Left colon (tissue), 2 donors: Measurements from ENCODE around the gene FASTK. TPM values are rescaled to one million over a fixed set of nuclear protein-coding genes. Genes with fewer than 3 reads are reported as not detected.

Experiments
- ATAC-seq: fragments of 200-7000 bp; cut with Tn5 transposase; one replicate; pipeline ENCODE4 v1.9.1; 2020; ENCODE audit warnings: mild to moderate bottlenecking, moderate library complexity
- DNase-seq, 2 donors: peaks; one replicate each; pipeline ENCODE4 v3.0.0-alpha.2; 2020
- intact Hi-C, 2 donors: fragments of 100-400 bp; cut with DNase I in 1 of 2; cut with micrococcal nuclease in 1 of 2; formaldehyde crosslinking; loops; one replicate each; pipeline versions ENCODE4 v1.11.2 to v1.14.0; 2022; cut with DNase I, micrococcal nuclease
- total RNA-seq, 2 donors: library from RNA; stranded (reverse); fragmentation: NEBNext Ultra II Directional; extraction: Animal tissue kit (Norgen Biotek cat#: 25700); gene quantifications; one replicate each; pipeline ENCODE4 v1.2.1, GENCODE V29; 2021
- donor health status: DM: no; HTN: no; CAD: no.
- donor health status: DM: yes; HTN: yes; CAD: no.

The FASTK gene
- total RNA-seq, 2 donors from 2014 or later = 82.0 to 108 TPM

GRCh38 chr7:151060113-151060415 lies 20.5 kb downstream of the FASTK start:
- no peak for ATAC-seq
- no peak for DNase-seq
- intact Hi-C loops = no loop called here

GRCh38 chr7:151059367-151060112 lies 21.1 kb downstream of the FASTK start, which contains the start of gene SLC4A2:
Gene SLC4A2, plus strand, starts transcription at chr7:151059589. Its CDS starts 2,399 bp downstream, at chr7:151061988.
- peak; percentile 41 for ATAC-seq
- intact Hi-C loops = no loop called here
- DNase-seq = peak; percentile 82 to 85

GRCh38 chr7:151058781-151059366 lies 21.7 kb downstream of the FASTK start:
- ATAC-seq (no peak), DNase-seq (peak; percentile 45 to 47)
- intact Hi-C loops = no loop called here

GRCh38 chr7:151057989-151058780 lies 22.4 kb downstream of the FASTK start:
- DNase-seq (peak; percentile 96 to 100), ATAC-seq (peak; percentile 75)
- intact Hi-C loops = no loop called here

- intact Hi-C loops = no loop called here
- ATAC-seq = peak; percentile 2
- peak in 1 of 2 donors; percentile 53 for DNase-seq
Measured at GRCh38 chr7:151057506-151057988, 23.1 kb downstream of the FASTK start, which contains the start of gene CDK5. Gene CDK5, minus strand, starts transcription at chr7:151057897. Its CDS starts 49 bp downstream, at chr7:151057848.

GRCh38 chr7:151056666-151057505 lies 23.7 kb downstream of the FASTK start:
- intact Hi-C loops = no loop called here
- DNase-seq (peak; percentile 50 to 52), ATAC-seq (no peak)

- DNase-seq (no peak), ATAC-seq (no peak)
- intact Hi-C loops = no loop called here
Measured at GRCh38 chr7:151056283-151056665, 24.3 kb downstream of the FASTK start.

GRCh38 chr7:151053751-151054150 lies 26.9 kb downstream of the FASTK start:
- ATAC-seq (no peak), DNase-seq (no peak)
- intact Hi-C loops = no loop called here

GRCh38 chr7:151053096-151053495 lies 27.5 kb downstream of the FASTK start:
- intact Hi-C loops = no loop called here
- DNase-seq (no peak), ATAC-seq (no peak)

- DNase-seq (peak; percentile 48 to 61), ATAC-seq (peak; percentile 80)
- intact Hi-C loops = no loop called here
Measured at GRCh38 chr7:151051108-151051507, 29.5 kb downstream of the FASTK start.

- ATAC-seq = no peak
- DNase-seq = no peak
- intact Hi-C loops = no loop called here
Measured at GRCh38 chr7:151048911-151049463, 31.6 kb downstream of the FASTK start.

GRCh38 chr7:151047976-151048815 lies 32.4 kb downstream of the FASTK start, which contains the start of gene ASIC3:
Gene ASIC3, plus strand, starts transcription at chr7:151048531. Its CDS starts 355 bp downstream, at chr7:151048886.
- intact Hi-C loops = no loop called here
- DNase-seq = no peak

GRCh38 chr7:151046603-151047573 lies 33.7 kb downstream of the FASTK start:
- DNase-seq (no peak), ATAC-seq (no peak)
- intact Hi-C loops = no loop called here

More at GRCh38 chr7:151047976-151048815, 32.4 kb downstream of the FASTK start, which contains the start of gene ASIC3:
- no peak for ATAC-seq

- ATAC-seq = no peak
Measured at GRCh38 chr7:151045967-151046366, 34.6 kb downstream of the FASTK start.

GRCh38 chr7:151045262-151045661 lies 35.3 kb downstream of the FASTK start:
- no peak for DNase-seq
- intact Hi-C loops = no loop called here
- no peak for ATAC-seq

More at GRCh38 chr7:151045967-151046366, 34.6 kb downstream of the FASTK start:
- no peak for DNase-seq
- intact Hi-C loops = no loop called here

- DNase-seq = no peak
- intact Hi-C loops = no loop called here
- no peak for ATAC-seq
Measured at GRCh38 chr7:151043959-151044358, 36.6 kb downstream of the FASTK start.
